ENCODE data around the gene LHX3. TPM values are rescaled to one million over a fixed set of nuclear protein-coding genes. Genes with fewer than 3 reads are reported as not detected.

The LHX3 gene
- total RNA-seq, 1 donor from 2014 or later: not detected

DNA sequence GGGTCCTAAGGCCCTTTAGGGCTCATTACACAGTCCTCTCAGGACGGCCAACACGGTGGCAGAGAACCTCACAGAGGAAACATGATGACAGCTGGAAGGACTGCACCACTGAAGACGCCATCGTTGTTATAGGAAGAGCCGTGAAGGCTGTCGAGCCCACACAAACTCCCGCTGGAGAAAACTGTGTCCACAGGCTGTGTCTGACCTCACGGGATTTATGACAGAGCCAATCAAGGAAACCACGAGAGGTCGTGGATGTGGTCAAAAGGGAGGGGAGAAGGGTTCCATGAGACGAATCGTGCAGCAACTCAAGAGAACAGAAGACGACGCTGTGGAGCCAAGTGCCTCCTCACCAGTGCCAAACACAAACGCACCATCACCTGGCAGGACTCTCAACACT is 28.5 kb upstream of the LHX3 start:
- no peak overlapping the region for H3K27ac Mint-ChIP-seq
- Histone ChIP-seq H3K79me2 (ENCODE audit: low read depth) (peaks cover 27% of the 10 kb centered on the region), H3K4me2 (no peak overlapping the region)

DNA sequence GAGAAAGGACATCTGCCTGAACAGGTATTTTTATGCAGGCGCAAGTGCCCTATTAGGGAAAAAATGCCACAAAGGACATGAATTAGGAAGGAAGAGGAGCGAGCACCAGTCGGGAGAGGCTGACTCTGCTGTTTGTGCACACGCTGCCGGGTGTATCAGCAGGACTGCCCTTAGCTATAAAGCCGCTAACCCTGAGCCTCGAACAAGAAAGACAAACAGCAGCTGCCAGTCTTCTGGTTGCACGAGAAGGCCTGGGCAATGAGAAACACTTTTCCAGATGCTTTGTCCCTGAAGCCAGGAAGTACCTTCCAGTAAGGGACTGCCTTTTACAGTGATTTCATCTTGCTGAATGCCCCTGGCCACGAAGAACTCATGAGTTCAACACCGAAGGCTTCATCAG is 28.0 kb upstream of the LHX3 start:
- no peaks in the 10 kb centered on the region for H3K27me3 ChIP-seq
- H3K9me3 ChIP-seq (ENCODE audit: low read depth): no peaks in the 10 kb centered on the region
- TF ChIP-seq EZH2 (IDR thresholded peaks at IDR 0.05) (no peak), EZH2phosphoT487 (IDR thresholded peaks at IDR 0.05) (no peak)
- Mint-ChIP-seq H3K27me3 (ENCODE audit: insufficient read depth, low read depth) (peaks cover 5% of the 10 kb centered on the region), H3K27ac (no peak overlapping the region), H3K36me3 (peaks cover 5% of the 10 kb centered on the region), H3K4me1 (peaks cover 4% of the 10 kb centered on the region), H3K9me3 (no peaks in the 10 kb centered on the region), H3K4me3 (no peak overlapping the region)
- no peaks in the 10 kb centered on the region for H3K36me3 ChIP-seq
- H3K4me2 ChIP-seq: no peak overlapping the region
- no peak overlapping the region for H3K27ac ChIP-seq
- H3K4me3 ChIP-seq: no peak overlapping the region
- DNase-seq (ENCODE audit: low spot score): no peak
- peaks cover 22% of the 10 kb centered on the region for H3K79me2 ChIP-seq (ENCODE audit: low read depth)
- H2AFZ ChIP-seq (replicated peaks): no peak overlapping the region
- H3F3A ChIP-seq (ENCODE audit: low read depth): no peaks in the 10 kb centered on the region
- H3K4me1 ChIP-seq: no peaks in the 10 kb centered on the region
- no peak overlapping the region for H3K9ac ChIP-seq
- H4K20me1 ChIP-seq (ENCODE audit: low read depth): peaks cover 67% of the 10 kb centered on the region

More for the DNA sequence above, 28.5 kb upstream of the LHX3 start:
- Mint-ChIP-seq H3K4me3 (no peak overlapping the region), H3K4me1 (peaks cover 4% of the 10 kb centered on the region), H3K27me3 (ENCODE audit: insufficient read depth, low read depth) (peaks cover 5% of the 10 kb centered on the region), H3K36me3 (peaks cover 5% of the 10 kb centered on the region), H3K9me3 (no peaks in the 10 kb centered on the region)
- no peaks in the 10 kb centered on the region for H3F3A ChIP-seq (ENCODE audit: low read depth)
- no peak overlapping the region for H3K27ac ChIP-seq
- no peak for DNase-seq (ENCODE audit: low spot score)
- H3K9me3 ChIP-seq (ENCODE audit: low read depth): no peaks in the 10 kb centered on the region
- TF ChIP-seq EZH2 (IDR thresholded peaks at IDR 0.05) (no peak), EZH2phosphoT487 (IDR thresholded peaks at IDR 0.05) (no peak)
- TF ChIP-seq, protein P1, sequence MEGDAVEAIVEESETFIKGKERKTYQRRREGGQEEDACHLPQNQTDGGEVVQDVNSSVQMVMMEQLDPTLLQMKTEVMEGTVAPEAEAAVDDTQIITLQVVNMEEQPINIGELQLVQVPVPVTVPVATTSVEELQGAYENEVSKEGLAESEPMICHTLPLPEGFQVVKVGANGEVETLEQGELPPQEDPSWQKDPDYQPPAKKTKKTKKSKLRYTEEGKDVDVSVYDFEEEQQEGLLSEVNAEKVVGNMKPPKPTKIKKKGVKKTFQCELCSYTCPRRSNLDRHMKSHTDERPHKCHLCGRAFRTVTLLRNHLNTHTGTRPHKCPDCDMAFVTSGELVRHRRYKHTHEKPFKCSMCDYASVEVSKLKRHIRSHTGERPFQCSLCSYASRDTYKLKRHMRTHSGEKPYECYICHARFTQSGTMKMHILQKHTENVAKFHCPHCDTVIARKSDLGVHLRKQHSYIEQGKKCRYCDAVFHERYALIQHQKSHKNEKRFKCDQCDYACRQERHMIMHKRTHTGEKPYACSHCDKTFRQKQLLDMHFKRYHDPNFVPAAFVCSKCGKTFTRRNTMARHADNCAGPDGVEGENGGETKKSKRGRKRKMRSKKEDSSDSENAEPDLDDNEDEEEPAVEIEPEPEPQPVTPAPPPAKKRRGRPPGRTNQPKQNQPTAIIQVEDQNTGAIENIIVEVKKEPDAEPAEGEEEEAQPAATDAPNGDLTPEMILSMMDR (IDR thresholded peaks at IDR 0.05): no peak
- no peaks in the 10 kb centered on the region for H3K4me1 ChIP-seq
- no peaks in the 10 kb centered on the region for H3K27me3 ChIP-seq
- peaks cover 71% of the 10 kb centered on the region for H4K20me1 ChIP-seq (ENCODE audit: low read depth)
- H3K36me3 ChIP-seq: no peaks in the 10 kb centered on the region
- no peak overlapping the region for H3K4me3 ChIP-seq
- H2AFZ ChIP-seq (replicated peaks): no peak overlapping the region
- H3K9ac ChIP-seq: no peak overlapping the region

DNA sequence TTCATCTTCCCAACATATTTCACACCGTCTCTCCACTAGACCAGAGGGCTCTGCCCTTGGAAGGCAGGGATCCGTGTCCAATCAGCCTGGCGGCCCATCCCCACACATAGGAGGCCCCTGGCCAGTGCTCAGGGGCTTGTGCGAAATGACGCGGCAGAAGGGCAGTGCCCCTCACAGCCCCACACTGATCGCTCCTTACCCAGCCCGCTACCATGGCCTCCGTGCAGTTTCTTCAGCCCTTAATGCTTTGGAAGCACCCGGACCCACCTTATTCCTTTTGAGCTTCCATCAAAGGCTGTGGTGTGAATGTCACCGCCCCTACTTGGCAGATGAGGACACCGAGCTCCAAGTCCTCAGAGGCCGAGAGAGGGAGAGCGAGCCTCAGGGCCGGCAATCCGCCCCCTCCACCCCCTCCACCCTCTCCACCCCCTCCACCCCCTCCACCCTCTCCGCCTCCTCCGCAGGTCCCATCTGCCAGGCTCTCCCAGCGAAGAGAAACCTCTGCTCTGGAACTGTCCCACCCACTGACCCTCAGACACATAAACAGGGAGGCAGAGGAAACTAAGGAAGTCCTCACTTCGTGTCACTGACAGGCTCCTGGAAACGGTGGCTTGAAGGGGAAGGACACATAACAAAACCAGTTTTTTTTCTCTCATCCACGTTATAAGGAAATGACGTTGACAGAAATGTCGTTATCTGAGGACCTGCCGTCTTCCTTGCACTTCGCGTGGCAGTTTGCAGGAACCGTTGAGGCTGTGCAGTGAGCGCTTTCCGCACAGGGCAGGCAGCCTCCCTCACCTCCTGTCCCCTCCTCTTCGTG is 26.8 kb upstream of the LHX3 start:
- H3K27me3 ChIP-seq: no peaks in the 10 kb centered on the region
- peaks cover 19% of the 10 kb centered on the region for H3K79me2 ChIP-seq (ENCODE audit: low read depth)
- no peak overlapping the region for H3K9ac ChIP-seq
- H3K4me2 ChIP-seq: no peak overlapping the region
- H2AFZ ChIP-seq (replicated peaks): no peak overlapping the region
- no peak overlapping the region for H3K27ac Mint-ChIP-seq
- no peak overlapping the region for H3K4me3 ChIP-seq
- H3K4me1 ChIP-seq: no peaks in the 10 kb centered on the region
- no peaks in the 10 kb centered on the region for H3K36me3 ChIP-seq
- TF ChIP-seq EZH2 (IDR thresholded peaks at IDR 0.05) (no peak), EZH2phosphoT487 (IDR thresholded peaks at IDR 0.05) (no peak)
- DNase-seq (ENCODE audit: low spot score): no peak
- H3F3A ChIP-seq (ENCODE audit: low read depth): no peaks in the 10 kb centered on the region
- H3K4me1 Mint-ChIP-seq: peaks cover 4% of the 10 kb centered on the region
- no peak overlapping the region for H3K4me3 Mint-ChIP-seq
- peaks cover 10% of the 10 kb centered on the region for H3K27me3 Mint-ChIP-seq (ENCODE audit: insufficient read depth, low read depth)
- H3K27ac ChIP-seq: no peak overlapping the region
- no peaks in the 10 kb centered on the region for H3K9me3 Mint-ChIP-seq
- peaks cover 5% of the 10 kb centered on the region for H3K36me3 Mint-ChIP-seq
- peaks cover 68% of the 10 kb centered on the region for H4K20me1 ChIP-seq (ENCODE audit: low read depth)
- no peaks in the 10 kb centered on the region for H3K9me3 ChIP-seq (ENCODE audit: low read depth)

DNA sequence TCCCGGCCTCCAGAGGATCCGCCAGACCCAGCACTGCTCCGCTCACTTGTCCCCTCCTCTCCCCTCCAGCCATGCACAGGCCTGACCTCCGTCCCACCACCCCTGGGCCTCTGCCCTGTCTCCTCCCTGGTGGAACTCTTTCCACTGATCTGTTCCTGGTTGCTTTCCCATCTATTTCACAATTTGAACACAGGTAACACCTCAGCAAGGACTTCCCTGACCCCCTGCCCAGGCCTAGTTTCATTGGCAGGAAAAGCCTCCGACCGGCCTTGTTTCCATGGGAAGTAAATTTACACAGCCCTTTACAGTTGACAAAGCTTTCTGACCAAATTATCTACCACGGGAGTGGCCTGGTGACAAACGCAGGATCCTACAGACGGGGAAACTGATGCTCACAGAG is 25.8 kb upstream of the LHX3 start:
- no peaks in the 10 kb centered on the region for H3F3A ChIP-seq (ENCODE audit: low read depth)
- H4K20me1 ChIP-seq (ENCODE audit: low read depth): peaks cover 76% of the 10 kb centered on the region
- no peaks in the 10 kb centered on the region for H3K36me3 ChIP-seq
- Mint-ChIP-seq H3K27me3 (ENCODE audit: insufficient read depth, low read depth) (peaks cover 10% of the 10 kb centered on the region), H3K4me3 (no peak overlapping the region), H3K9me3 (no peaks in the 10 kb centered on the region), H3K36me3 (peaks cover 5% of the 10 kb centered on the region), H3K27ac (no peak overlapping the region), H3K4me1 (peaks cover 4% of the 10 kb centered on the region)
- peaks cover 21% of the 10 kb centered on the region for H3K79me2 ChIP-seq (ENCODE audit: low read depth)
- H3K4me2 ChIP-seq: no peak overlapping the region
- no peak overlapping the region for H3K27ac ChIP-seq
- DNase-seq (ENCODE audit: low spot score): no peak
- no peak overlapping the region for H3K4me3 ChIP-seq
- no peak overlapping the region for H3K9ac ChIP-seq
- no peaks in the 10 kb centered on the region for H3K27me3 ChIP-seq
- TF ChIP-seq, protein P1 (IDR thresholded peaks at IDR 0.05): no peak
- no peak for TF ChIP-seq EZH2phosphoT487 (IDR thresholded peaks at IDR 0.05)
- no peak for TF ChIP-seq EZH2 (IDR thresholded peaks at IDR 0.05)
- no peaks in the 10 kb centered on the region for H3K9me3 ChIP-seq (ENCODE audit: low read depth)
- no peak overlapping the region for H2AFZ ChIP-seq (replicated peaks)
- no peaks in the 10 kb centered on the region for H3K4me1 ChIP-seq
